Transverse colon (tissue), 4 donors: Measurements from ENCODE around the gene SUV39H2. TPM values are rescaled to one million over a fixed set of nuclear protein-coding genes. Genes with fewer than 3 reads are reported as not detected.

Experiments
- DNase-seq: peaks from one replicate; pipeline ENCODE4 v3.0.0-alpha.2; 2019
- H3K27ac ChIP-seq, 4 donors: fragments of 200-600 bp; sonication (generic); 2 replicates each; pipeline ENCODE4 v1.5.1; 2016 to 2018; ENCODE audit warnings: inconsistent platforms in 4 of 4
- H3K27me3 ChIP-seq: fragments of 200-600 bp; sonication (generic); 2 replicates; pipeline ENCODE4 v1.5.1; 2017; ENCODE audit warnings: inconsistent platforms
- H3K36me3 ChIP-seq, 4 donors: fragments of 200-600 bp; sonication (generic); 2 replicates each; pipeline ENCODE4 v1.5.1; 2017 to 2019; ENCODE audit warnings: inconsistent platforms in 4 of 4
- H3K4me1 ChIP-seq, 4 donors: fragments of 200-600 bp; sonication (generic); 2 replicates each; pipeline ENCODE4 v1.5.1; 2017 to 2020; ENCODE audit warnings: inconsistent platforms in 4 of 4
- H3K4me3 ChIP-seq, 4 donors: fragments of 200-600 bp; sonication (generic); 1 replicate in 1 of 4; 2 replicates in 3 of 4; pipeline versions ENCODE4 v1.5.1 to v1.6.1; 2017 to 2019; ENCODE audit warnings: inconsistent platforms in 4 of 4
- H3K9me3 ChIP-seq, 2 donors: fragments of 200-600 bp; sonication (generic); 2 replicates each; pipeline ENCODE4 v1.5.1; 2017 to 2019; ENCODE audit warnings: inconsistent platforms in 2 of 2
- CTCF ChIP-seq, 5 experiments: fragments of 200-600 bp in 3 of 5; fragments of 450-650 bp in 2 of 5; sonication (generic) in 3 of 5; IDR thresholded peaks; 1 replicate in 2 of 5; 2 replicates in 3 of 5; pipeline ENCODE4 v1.5.1; 2016 to 2017; ENCODE audit warnings: antibody characterized with exemption in 5 of 5, inconsistent platforms in 3 of 5, mild to moderate bottlenecking in 2 of 5, moderate library complexity in 1 of 5
- EP300 ChIP-seq: sonication (generic); formaldehyde crosslinking; IDR thresholded peaks from one replicate; pipeline ENCODE4 v1.6.1; 2017; ENCODE audit warnings: antibody characterized with exemption, low read depth
- POLR2A ChIP-seq: fragments of 450-650 bp; IDR thresholded peaks from one replicate; pipeline ENCODE4 v1.6.1; 2016; ENCODE audit warnings: antibody characterized with exemption, mild to moderate bottlenecking, moderate library complexity
- POLR2AphosphoS5 ChIP-seq, 3 donors: sonication (generic); formaldehyde crosslinking; IDR thresholded peaks; one replicate each; pipeline ENCODE4 v1.6.1; 2016; ENCODE audit warnings: antibody characterized with exemption in 3 of 3
- WGBS, 2 donors: methylation state at CpG; one replicate each; pipeline ENCODE4 v1.1.5; 2018; ENCODE audit warnings: low coverage in 1 of 2; 5-methylcytosine and 5-hydroxymethylcytosine counted together
- in situ Hi-C, 4 donors: fragments of 200-750 bp; cut with MboI; loops; one replicate each; pipeline versions ENCODE4 v1.15.0 to v1.15.1; 2017; ENCODE audit warnings: low sequenced_read_pairs in 3 of 4, low pct_ligation_motif_present in 1 of 4, low pct_unique_long_range_greater_than_20kb in 1 of 4
- intact Hi-C: fragments of 100-400 bp; cut with DNase I; formaldehyde crosslinking; loops from one replicate; pipeline ENCODE4 v1.15.1; 2023; ENCODE audit warnings: low total_unique reads
- total RNA-seq, 4 donors: library from RNA; depleted of rRNA; stranded (reverse); fragments of >200 nt; gene quantifications; one replicate each; pipeline ENCODE4 v1.1.0, GENCODE V29; 2016

Gene SUV39H2
- total RNA-seq, 4 donors from 2014 or later, result 0.60 to 4.6 (median 3.0) TPM

DNA sequence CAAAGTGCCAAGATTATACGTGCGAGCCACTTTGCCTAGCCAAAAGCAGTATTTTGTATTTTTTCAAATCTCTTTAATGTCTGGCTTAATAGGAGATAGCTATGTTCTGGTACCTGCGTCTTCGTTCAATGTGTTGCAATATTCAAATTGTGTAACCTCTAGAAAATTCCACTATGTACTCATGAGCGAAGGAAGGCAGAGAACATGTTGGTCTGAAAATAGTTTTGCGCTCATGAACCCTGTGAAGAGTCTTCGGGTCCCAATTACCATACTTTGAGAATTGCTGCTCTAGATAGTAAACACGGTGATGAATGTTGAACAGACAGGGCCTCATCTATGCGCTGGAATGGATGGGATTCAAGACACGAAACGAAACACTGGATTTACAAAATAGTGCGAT is 2.7 kb upstream of the SUV39H2 start:
- intact Hi-C loops (no loop called here), in situ Hi-C loops (no loop called here)
- 95 to 96% methylated on average over 12 of the region's 12 CpGs for WGBS, 2 donors
- H3K27me3 ChIP-seq, result no peaks in the 10 kb centered on the region
- TF ChIP-seq EP300, result no peak
- TF ChIP-seq CTCF (IDR thresholded peaks at IDR 0.05), result no peak
- TF ChIP-seq POLR2AphosphoS5 (IDR thresholded peaks at IDR 0.05), result no peak
- no peak for TF ChIP-seq POLR2A
- H3K4me3 ChIP-seq, result no peak overlapping the region
- H3K36me3 ChIP-seq, result peaks cover 0 to 3% (median 0%) of the 10 kb centered on the region in 4 donors
- H3K9me3 ChIP-seq, result no peaks in the 10 kb centered on the region
- peaks cover 6 to 20% (median 10%) of the 10 kb centered on the region in 4 donors for H3K4me1 ChIP-seq
- DNase-seq, result no peak
- H3K27ac ChIP-seq, result no peak overlapping the region

- H3K4me1 ChIP-seq, result peaks cover 6 to 20% (median 10%) of the 10 kb centered on the region in 4 donors
- H3K9me3 ChIP-seq, result no peaks in the 10 kb centered on the region
- H3K4me3 ChIP-seq, result no peak overlapping the region
- no peak for TF ChIP-seq EP300
- no peak for TF ChIP-seq POLR2AphosphoS5 (IDR thresholded peaks at IDR 0.05)
- TF ChIP-seq POLR2A, result no peak
- no peak for TF ChIP-seq CTCF (IDR thresholded peaks at IDR 0.05)
- in situ Hi-C loops (no loop called here), intact Hi-C loops (no loop called here)
- DNase-seq, result no peak
- H3K27ac ChIP-seq, result no peak overlapping the region
- H3K27me3 ChIP-seq, result no peaks in the 10 kb centered on the region
- WGBS, 2 donors, result 90 to 91% methylated on average over 3 to 9 of the region's 9 CpGs
- no peaks in the 10 kb centered on the region for H3K36me3 ChIP-seq
These were observed 1.9 kb upstream of the SUV39H2 start for GRCh38 chr10:14876764-14877163.

DNA sequence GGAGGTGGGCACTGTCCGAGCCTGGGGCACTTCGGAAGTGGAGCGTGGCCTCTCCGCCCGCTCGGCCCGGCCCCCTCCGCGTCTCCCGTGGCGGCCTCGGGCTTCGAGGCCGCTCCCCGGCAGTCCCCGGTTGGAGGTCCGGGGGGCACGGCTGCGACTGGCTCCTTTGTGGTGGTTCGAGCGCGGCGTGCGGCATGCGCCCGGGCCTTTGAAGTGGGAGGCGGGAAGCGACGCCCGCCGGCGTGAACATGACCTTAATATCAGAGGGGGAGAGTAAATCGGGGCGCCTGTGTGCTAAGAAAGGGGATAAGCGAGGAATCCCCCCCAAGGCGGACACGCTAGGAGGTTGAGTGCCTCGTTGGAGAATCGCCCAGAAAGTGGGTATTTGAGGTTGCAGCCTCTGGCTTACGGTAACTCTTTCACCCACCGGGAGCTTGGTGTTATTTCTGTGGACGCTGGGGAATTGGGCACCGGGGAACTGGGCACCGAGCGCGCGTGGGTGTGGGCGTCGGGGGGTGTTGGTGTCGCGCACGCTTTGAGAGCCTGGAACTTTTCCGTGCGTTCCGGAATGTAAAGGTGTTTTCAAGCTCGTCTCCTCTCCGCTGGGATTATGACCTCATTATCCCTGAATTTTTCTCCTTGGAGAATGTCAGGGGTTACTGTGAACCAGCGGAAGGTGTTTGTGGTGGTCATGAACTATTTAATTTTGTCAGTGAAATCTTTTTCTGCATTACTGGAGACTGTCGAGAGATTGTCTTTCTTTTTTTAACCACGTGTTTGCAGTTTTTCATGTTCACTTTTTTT is 660 bp downstream of the SUV39H2 start:
- Histone ChIP-seq H3K9me3 (no peaks in the 10 kb centered on the region), H3K27ac (peak overlapping the region; percentile 92 to 100 (median 98)), H3K36me3 (no peaks in the 10 kb centered on the region), H3K4me3 (peak overlapping the region; percentile 70 to 98 (median 83)), H3K4me1 (peaks cover 6 to 20% (median 10%) of the 10 kb centered on the region in 4 donors), H3K27me3 (no peaks in the 10 kb centered on the region)
- in situ Hi-C loops (no loop called here), intact Hi-C loops (no loop called here)
- 0 to 1% methylated on average over 5 to 45 of the region's 60 CpGs for WGBS, 2 donors
- peak; percentile 31 for DNase-seq
- TF ChIP-seq CTCF (IDR thresholded peaks at IDR 0.05), result peak in 1 of 5 experiments; percentile 11
- no peak for TF ChIP-seq POLR2A

DNA sequence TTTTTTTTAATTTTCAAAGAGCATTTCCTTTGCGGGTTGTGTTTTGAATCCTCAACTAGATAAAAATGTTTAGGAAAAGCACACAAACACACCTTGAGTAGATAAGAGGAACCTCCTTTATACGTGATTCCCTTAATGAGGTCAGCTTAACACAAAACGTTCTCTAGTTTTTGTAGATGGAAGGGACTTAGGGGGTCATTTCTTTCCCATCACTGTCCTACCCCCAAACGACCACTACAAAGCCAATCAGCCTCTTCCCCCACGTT is 1.2 kb downstream of the SUV39H2 start:
- intact Hi-C loops, result no loop called here
- DNase-seq, result no peak
- Histone ChIP-seq H3K27me3 (no peaks in the 10 kb centered on the region), H3K27ac (no peak overlapping the region), H3K36me3 (no peaks in the 10 kb centered on the region), H3K9me3 (no peaks in the 10 kb centered on the region), H3K4me1 (peaks cover 6 to 20% (median 10%) of the 10 kb centered on the region in 4 donors), H3K4me3 (peak overlapping the region in 3 of 4 donors; percentile 70 to 98 (median 73))
- TF ChIP-seq POLR2AphosphoS5 (IDR thresholded peaks at IDR 0.05) (no peak), EP300 (no peak), CTCF (IDR thresholded peaks at IDR 0.05) (no peak), POLR2A (no peak)
- WGBS, 2 donors, result 0 to 1% methylated on average over 5 of the region's 5 CpGs
- in situ Hi-C loops, result no loop called here
